Neuronal stem cell (in vitro differentiated cells): Measurements from ENCODE around the gene AGXT.

Experiments
- DNase-seq: peaks from one replicate; pipeline ENCODE4 v3.0.0-alpha.2; 2013; ENCODE audit warnings: low spot score
- H2AFZ ChIP-seq: one replicate; pipeline ENCODE4 v1.6.1; 2013; ENCODE audit warnings: mild to moderate bottlenecking, low read length, inconsistent platforms
- H2AK5ac ChIP-seq: 2 replicates; pipeline ENCODE4 v1.6.1; 2013; ENCODE audit warnings: low read depth, mild to moderate bottlenecking, inconsistent platforms, low read length, moderate library complexity, mixed read lengths
- H2BK120ac ChIP-seq: 2 replicates; pipeline ENCODE4 v1.6.1; 2013; ENCODE audit warnings: low read depth, mild to moderate bottlenecking, inconsistent platforms, low read length, moderate library complexity, mixed read lengths
- H2BK12ac ChIP-seq: one replicate; pipeline ENCODE4 v1.6.1; 2013; ENCODE audit warnings: low read length, inconsistent platforms
- H2BK15ac ChIP-seq: 2 replicates; pipeline ENCODE4 v1.6.1; 2013; ENCODE audit warnings: mild to moderate bottlenecking, low read length, inconsistent platforms, mixed read lengths
- H2BK5ac ChIP-seq: one replicate; pipeline ENCODE4 v1.6.1; 2013; ENCODE audit warnings: inconsistent platforms, mild to moderate bottlenecking, low read length, moderate library complexity
- H3K14ac ChIP-seq: one replicate; pipeline ENCODE4 v1.6.1; 2013; ENCODE audit warnings: low read length, inconsistent platforms
- H3K18ac ChIP-seq: 2 replicates; pipeline ENCODE4 v1.6.1; 2013; ENCODE audit warnings: low read length, inconsistent platforms
- H3K23ac ChIP-seq: 2 replicates; pipeline ENCODE4 v1.6.1; 2013; ENCODE audit warnings: low read depth, mild to moderate bottlenecking, mixed read lengths, low read length, inconsistent platforms; ENCODE audit not compliant: poor library complexity
- H3K27ac ChIP-seq: replicated peaks from 3 replicates; pipeline ENCODE4 v1.5.1; 2013; ENCODE audit warnings: low read length, inconsistent platforms
- H3K27me3 ChIP-seq, 3 experiments: 2 replicates each; pipeline ENCODE4 v1.6.1; 2013; ENCODE audit warnings: low read length in 3 of 3, mild to moderate bottlenecking in 2 of 3, inconsistent platforms in 1 of 3, low read depth in 1 of 3, mixed read lengths in 1 of 3, moderate library complexity in 1 of 3; ENCODE audit not compliant: control insufficient read depth in 3 of 3, insufficient read depth in 3 of 3
- H3K36me3 ChIP-seq, 2 donors: replicated peaks in 1 of 2; 2 replicates each; pipeline ENCODE4 v1.6.1; 2013; ENCODE audit warnings: low read length in 2 of 2; ENCODE audit not compliant: control insufficient read depth in 2 of 2, insufficient read depth in 2 of 2
- H3K4ac ChIP-seq: 2 replicates; pipeline ENCODE4 v1.6.1; 2013; ENCODE audit warnings: inconsistent platforms, mild to moderate bottlenecking, low read length, moderate library complexity
- H3K4me1 ChIP-seq, 2 donors: 1 replicate in 1 of 2; 2 replicates in 1 of 2; pipeline ENCODE4 v1.6.1; 2013; ENCODE audit warnings: low read length in 2 of 2, low read depth in 1 of 2; ENCODE audit not compliant: control insufficient read depth in 2 of 2, insufficient read depth in 1 of 2
- H3K4me2 ChIP-seq: one replicate; pipeline ENCODE4 v1.6.1; 2013; ENCODE audit warnings: mild to moderate bottlenecking, low read length, inconsistent platforms; ENCODE audit not compliant: insufficient read depth, poor library complexity, severe bottlenecking
- H3K4me3 ChIP-seq, 2 donors: 2 replicates each; pipeline ENCODE4 v1.5.1; 2013; ENCODE audit warnings: low read length in 2 of 2, mild to moderate bottlenecking in 2 of 2, inconsistent platforms in 1 of 2, moderate library complexity in 1 of 2
- H3K79me1 ChIP-seq: one replicate; pipeline ENCODE4 v1.6.1; 2013; ENCODE audit warnings: low read depth, mild to moderate bottlenecking, inconsistent platforms, low read length, moderate library complexity
- H3K9ac ChIP-seq: one replicate; pipeline ENCODE4 v1.6.1; 2013; ENCODE audit warnings: mild to moderate bottlenecking, low read depth, low read length, inconsistent platforms; ENCODE audit not compliant: poor library complexity
- H3K9me3 ChIP-seq, 2 donors: replicated peaks in 1 of 2; 2 replicates each; pipeline versions ENCODE3 to v1.6.1; 2013; ENCODE audit warnings: low read length in 2 of 2, mild to moderate bottlenecking in 2 of 2, inconsistent platforms in 1 of 2, low read depth in 1 of 2, mixed read lengths in 1 of 2, moderate library complexity in 1 of 2; ENCODE audit not compliant: control insufficient read depth in 2 of 2, insufficient read depth in 1 of 2
- H4K8ac ChIP-seq: one replicate; pipeline ENCODE4 v1.6.1; 2013; ENCODE audit warnings: low read depth, mild to moderate bottlenecking, inconsistent platforms, low read length, moderate library complexity
- H4K91ac ChIP-seq: one replicate; pipeline ENCODE4 v1.6.1; 2013; ENCODE audit warnings: low read length, low read depth, mild to moderate bottlenecking, inconsistent platforms; ENCODE audit not compliant: poor library complexity
- WGBS, 2 donors: extraction: QIAGEN DNeasy Blood & Tissue Kit; methylation state at CpG; one replicate each; pipeline ENCODE4 v1.1.7; 2013; ENCODE audit warnings: missing lambda C conversion rate in 2 of 2, mixed read lengths in 1 of 2; ENCODE audit not compliant: insufficient read length in 2 of 2, insufficient replicate concordance in 1 of 2; ENCODE audit errors: extremely low coverage in 2 of 2; 5-methylcytosine and 5-hydroxymethylcytosine counted together

The AGXT gene

DNA sequence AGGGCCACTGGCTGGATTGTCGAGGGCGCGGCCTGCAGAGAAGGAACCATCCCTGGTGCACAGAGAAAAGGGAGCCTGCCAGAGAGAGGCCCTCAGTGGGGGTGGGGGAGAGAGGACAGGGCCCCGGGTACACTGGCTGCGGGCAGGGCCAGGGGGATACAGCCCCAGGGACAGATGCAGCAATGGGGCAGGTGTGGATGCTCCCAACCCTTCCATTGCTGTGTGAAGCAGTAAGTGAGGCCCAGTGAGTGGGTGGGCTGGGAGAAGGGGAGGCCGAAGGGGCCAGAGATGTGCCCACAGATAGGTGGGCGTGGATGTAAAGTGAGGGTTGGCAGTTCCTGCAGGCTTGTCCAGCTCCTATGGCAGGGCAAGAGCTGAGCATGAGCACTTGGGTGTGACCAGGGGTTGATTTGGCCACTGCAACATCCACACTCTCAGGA, 7.4 kb downstream of the AGXT start:
- Histone ChIP-seq H3K79me1 (no peaks in the 10 kb centered on the region), H3K27ac (no peak overlapping the region), H3K18ac (peak overlapping the region; percentile 13), H3K9me3 (no peaks in the 10 kb centered on the region), H3K4me3 (no peak overlapping the region), H3K4me1 (no peaks in the 10 kb centered on the region), H3K23ac (no peak overlapping the region), H2BK5ac (no peak overlapping the region), H3K9ac (no peak overlapping the region), H3K27me3 (peaks cover 0 to 37% (median 0%) of the 10 kb centered on the region in 3 experiments), H2BK15ac (no peak overlapping the region), H2AFZ (no peak overlapping the region), H2BK12ac (no peak overlapping the region), H3K4me2 (no peak overlapping the region), H4K8ac (no peak overlapping the region), H2AK5ac (no peak overlapping the region), H3K36me3 (peaks cover 0 to 2% of the 10 kb centered on the region in 2 donors), H4K91ac (no peak overlapping the region), H2BK120ac (peak overlapping the region; percentile 2), H3K4ac (no peak overlapping the region), H3K14ac (peak overlapping the region; percentile 40)
- DNase-seq: no peak
- WGBS, 2 donors: no CpG with 5 or more reads among the region's 7 CpGs

DNA sequence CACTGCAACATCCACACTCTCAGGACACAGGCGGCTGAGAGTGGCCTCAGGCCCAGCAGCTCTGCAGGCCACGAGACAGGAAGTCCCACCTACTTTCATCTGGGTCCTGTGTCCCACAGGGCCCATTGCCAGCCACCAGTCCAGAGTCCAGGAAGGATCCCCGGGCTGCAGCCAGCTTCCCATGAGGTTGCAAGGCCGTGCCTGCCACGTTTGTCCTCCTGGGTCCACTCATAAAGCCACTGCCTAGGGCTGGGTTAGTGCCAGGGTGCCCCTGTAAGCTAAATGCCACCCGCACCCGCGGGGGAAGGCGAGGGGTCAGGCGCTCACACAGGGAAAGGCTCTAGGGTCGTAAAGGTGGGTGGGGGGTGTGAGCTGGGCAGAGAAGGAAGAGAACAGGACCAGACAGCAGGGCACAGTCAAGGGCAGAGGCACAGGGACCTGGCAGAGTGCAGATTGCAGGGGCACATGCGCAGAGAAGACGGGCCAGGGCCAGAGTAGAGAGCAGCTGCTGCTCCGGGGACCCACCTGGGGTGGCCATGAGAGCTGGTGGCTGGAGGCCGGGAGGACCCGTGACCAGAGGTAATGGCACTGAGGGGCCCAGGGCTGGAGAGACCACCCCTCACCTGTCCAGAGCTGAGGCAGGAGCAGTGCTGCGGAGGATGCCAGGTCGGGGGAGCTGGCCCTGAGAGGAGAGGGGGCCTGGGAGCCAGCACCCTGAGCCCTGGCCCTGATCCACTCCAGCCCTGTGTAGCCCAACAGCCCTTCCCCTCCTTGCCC, 8.0 kb downstream of the AGXT start:
- no peaks in the 10 kb centered on the region for H3K9me3 ChIP-seq
- H3K4me1 ChIP-seq: no peaks in the 10 kb centered on the region
- no peak overlapping the region for H2BK12ac ChIP-seq
- H3K27me3 ChIP-seq: peaks cover 0 to 31% (median 0%) of the 10 kb centered on the region in 3 experiments
- H2AFZ ChIP-seq: no peak overlapping the region
- no peak overlapping the region for H2AK5ac ChIP-seq
- no peaks in the 10 kb centered on the region for H3K79me1 ChIP-seq
- H3K4me2 ChIP-seq: no peak overlapping the region
- peak overlapping the region; percentile 53 for H2BK5ac ChIP-seq
- no peak overlapping the region for H3K27ac ChIP-seq
- H4K8ac ChIP-seq: peak overlapping the region; percentile 6
- DNase-seq: no peak
- no peak overlapping the region for H4K91ac ChIP-seq
- no CpG with 5 or more reads among the region's 18 CpGs for WGBS, 2 donors
- peak overlapping the region; percentile 8 for H3K23ac ChIP-seq
- no peak overlapping the region for H3K4ac ChIP-seq
- H3K4me3 ChIP-seq: no peak overlapping the region
- H3K14ac ChIP-seq: peak overlapping the region; percentile 40
- H2BK120ac ChIP-seq: peak overlapping the region; percentile 31
- H3K18ac ChIP-seq: peak overlapping the region; percentile 13
- H2BK15ac ChIP-seq: peak overlapping the region; percentile 67
- peak overlapping the region; percentile 21 for H3K9ac ChIP-seq
- H3K36me3 ChIP-seq: peaks cover 0 to 2% of the 10 kb centered on the region in 2 donors

DNA sequence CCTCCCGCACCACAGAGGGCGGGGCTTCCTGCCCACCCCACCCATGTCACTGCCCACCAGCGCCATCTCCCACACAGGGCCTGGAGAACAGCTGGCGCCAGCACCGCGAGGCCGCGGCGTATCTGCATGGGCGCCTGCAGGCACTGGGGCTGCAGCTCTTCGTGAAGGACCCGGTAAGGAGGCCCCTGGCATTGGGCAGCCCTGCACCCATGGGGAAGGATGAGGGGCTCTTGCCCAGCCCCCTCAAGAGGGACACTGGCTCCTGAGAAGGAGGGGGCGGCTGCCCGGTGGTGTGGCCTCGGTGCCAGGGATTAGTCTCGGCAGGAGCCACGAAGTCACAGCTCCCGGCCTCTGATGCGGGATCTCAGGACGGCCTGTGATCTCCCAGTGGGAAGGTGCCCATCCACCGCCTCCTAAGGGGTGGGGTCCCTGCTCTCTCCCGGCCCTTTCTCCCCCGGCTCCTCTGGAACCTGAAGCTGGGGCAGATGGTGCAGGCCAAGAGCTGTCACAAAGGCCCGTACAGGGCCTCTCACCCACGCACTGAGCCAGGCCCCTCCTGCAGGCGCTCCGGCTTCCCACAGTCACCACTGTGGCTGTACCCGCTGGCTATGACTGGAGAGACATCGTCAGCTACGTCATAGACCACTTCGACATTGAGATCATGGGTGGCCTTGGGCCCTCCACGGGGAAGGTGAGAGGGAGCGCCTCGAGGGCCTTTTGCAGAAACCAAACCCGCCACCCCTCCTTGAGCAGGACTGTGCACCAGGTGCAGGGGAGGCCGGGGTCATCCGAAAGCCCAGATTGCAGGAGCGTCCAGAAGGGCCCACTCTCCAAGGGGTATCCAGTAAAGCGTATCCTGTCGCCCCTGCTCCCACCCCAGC, 9.1 kb downstream of the AGXT start:
- no CpG with 5 or more reads among the region's 40 CpGs for WGBS, 2 donors
- Histone ChIP-seq H2AFZ (no peak overlapping the region), H3K9me3 (no peaks in the 10 kb centered on the region), H3K9ac (no peak overlapping the region), H2BK120ac (no peak overlapping the region), H3K4me1 (no peaks in the 10 kb centered on the region), H3K27ac (no peak overlapping the region), H3K14ac (no peak overlapping the region), H3K4ac (no peak overlapping the region), H2BK15ac (no peak overlapping the region), H3K79me1 (no peaks in the 10 kb centered on the region), H2BK5ac (peak overlapping the region; percentile 53), H4K8ac (peak overlapping the region; percentile 6), H3K23ac (peak overlapping the region; percentile 8), H3K27me3 (peaks cover 0 to 30% (median 0%) of the 10 kb centered on the region in 3 experiments), H2AK5ac (no peak overlapping the region), H3K36me3 (no peaks in the 10 kb centered on the region), H3K18ac (peak overlapping the region; percentile 3), H2BK12ac (no peak overlapping the region), H3K4me3 (no peak overlapping the region), H4K91ac (no peak overlapping the region), H3K4me2 (no peak overlapping the region)
- no peak for DNase-seq
